Measurements from ENCODE around the gene OR6C74.

Gene OR6C74

GRCh38 chr12:55244309-55244708 is at the start of gene OR6C74:
Gene OR6C74 (plus strand): TSS chr12:55244609. CDS start chr12:55247288, 2,679 bp downstream.
- H2AFZ ChIP-seq (ENCODE audit: low read depth, low read length): no peak within 1 kb of the TSS
- H3K4me3 ChIP-seq (ENCODE audit: low read length): no peak within 1 kb of the TSS
- H3K36me3 ChIP-seq (ENCODE audit: insufficient read depth, low read length): no peaks in the 10 kb centered on the region
- H3K27me3 ChIP-seq (ENCODE audit: insufficient read depth, low read length): peaks cover 4% of the 10 kb centered on the region
- peaks cover 4% of the 10 kb centered on the region for H3K4me1 ChIP-seq (ENCODE audit: insufficient read depth, low read length)
- H3K9me3 ChIP-seq (ENCODE audit: low read length): no peaks in the 10 kb centered on the region

- Histone ChIP-seq H3K4me3 (ENCODE audit: low read length) (no peak within 1 kb of the TSS), H2AFZ (ENCODE audit: low read depth, low read length) (no peak within 1 kb of the TSS), H3K27me3 (ENCODE audit: insufficient read depth, low read length) (no peaks in the 10 kb centered on the region), H3K9me3 (ENCODE audit: low read length) (no peaks in the 10 kb centered on the region), H3K36me3 (ENCODE audit: insufficient read depth, low read length) (no peaks in the 10 kb centered on the region), H3K4me1 (ENCODE audit: insufficient read depth, low read length) (no peaks in the 10 kb centered on the region)
Observed at GRCh38 chr12:55220725-55221124, 23.7 kb upstream of the OR6C74 start, which contains the start of gene OR10A7. Gene OR10A7 (plus strand): TSS chr12:55221025. CDS start chr12:55221025, 0 bp downstream.

GRCh38 chr12:55226523-55226922 is 17.9 kb upstream of the OR6C74 start:
- no peak overlapping the region for H2AFZ ChIP-seq (ENCODE audit: low read depth, low read length)
- H3K36me3 ChIP-seq (ENCODE audit: insufficient read depth, low read length): no peaks in the 10 kb centered on the region
- H3K4me1 ChIP-seq (ENCODE audit: insufficient read depth, low read length): no peaks in the 10 kb centered on the region
- H3K9me3 ChIP-seq (ENCODE audit: low read length): no peaks in the 10 kb centered on the region
- no peak overlapping the region for H3K4me3 ChIP-seq (ENCODE audit: low read length)
- no peaks in the 10 kb centered on the region for H3K27me3 ChIP-seq (ENCODE audit: insufficient read depth, low read length)

DNA sequence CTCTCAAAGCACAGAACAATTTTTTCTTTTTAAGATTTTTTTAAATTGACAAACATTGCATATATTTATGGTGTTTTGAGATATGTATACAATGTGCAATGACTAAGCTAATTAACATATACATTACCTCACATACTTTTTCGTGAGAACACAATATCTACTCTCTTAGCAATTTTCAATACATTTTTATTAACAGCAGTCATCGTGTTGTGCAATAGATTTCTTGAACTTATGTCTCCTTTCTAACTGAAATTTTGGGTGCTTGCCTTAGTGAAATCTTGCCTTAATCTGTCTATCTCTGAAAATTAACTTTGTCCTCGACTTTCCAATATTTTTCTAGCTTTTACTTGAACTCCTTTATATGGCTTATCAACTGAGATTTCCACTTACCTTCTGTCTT is 16.8 kb upstream of the OR6C74 start:
- no peaks in the 10 kb centered on the region for H3K27me3 ChIP-seq (ENCODE audit: insufficient read depth, low read length)

DNA sequence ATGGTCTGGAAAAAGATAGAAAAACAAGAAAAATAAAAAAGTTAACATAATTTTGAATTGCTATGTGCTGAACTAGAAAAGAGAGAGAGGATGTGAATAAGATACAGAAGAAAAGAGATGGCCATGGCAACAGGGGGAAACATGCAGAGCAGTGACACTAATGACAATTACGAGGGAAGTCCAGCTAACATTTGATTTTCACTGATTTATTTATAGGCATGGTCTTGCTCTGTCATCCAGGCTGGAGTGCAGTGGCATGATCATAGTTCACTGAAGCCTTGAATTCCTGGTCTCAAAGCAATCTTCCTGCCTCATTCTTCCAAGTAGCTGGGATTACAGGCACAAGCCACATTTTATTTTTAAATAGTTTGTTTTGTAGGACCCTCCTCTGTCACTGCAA is 1.8 kb downstream of the OR6C74 start:
- Histone ChIP-seq H3K27me3 (ENCODE audit: insufficient read depth, low read length) (peaks cover 4% of the 10 kb centered on the region), H3K9me3 (ENCODE audit: low read length) (no peaks in the 10 kb centered on the region), H3K4me3 (ENCODE audit: low read length) (no peak overlapping the region), H3K36me3 (ENCODE audit: insufficient read depth, low read length) (no peaks in the 10 kb centered on the region), H3K4me1 (ENCODE audit: insufficient read depth, low read length) (peaks cover 4% of the 10 kb centered on the region), H2AFZ (ENCODE audit: low read depth, low read length) (no peak overlapping the region)

More for the DNA sequence above, 16.8 kb upstream of the OR6C74 start:
- H3K4me1 ChIP-seq (ENCODE audit: insufficient read depth, low read length): no peaks in the 10 kb centered on the region
- no peaks in the 10 kb centered on the region for H3K9me3 ChIP-seq (ENCODE audit: low read length)
- H2AFZ ChIP-seq (ENCODE audit: low read depth, low read length): no peak overlapping the region
- no peak overlapping the region for H3K4me3 ChIP-seq (ENCODE audit: low read length)
- H3K36me3 ChIP-seq (ENCODE audit: insufficient read depth, low read length): no peaks in the 10 kb centered on the region

GRCh38 chr12:55250944-55251343 is 6.5 kb downstream of the OR6C74 start:
- H3K27me3 ChIP-seq (ENCODE audit: insufficient read depth, low read length): peaks cover 4% of the 10 kb centered on the region
- H3K4me3 ChIP-seq (ENCODE audit: low read length): no peak overlapping the region
- no peak overlapping the region for H2AFZ ChIP-seq (ENCODE audit: low read depth, low read length)
- H3K4me1 ChIP-seq (ENCODE audit: insufficient read depth, low read length): peaks cover 4% of the 10 kb centered on the region
- H3K9me3 ChIP-seq (ENCODE audit: low read length): no peaks in the 10 kb centered on the region
- no peaks in the 10 kb centered on the region for H3K36me3 ChIP-seq (ENCODE audit: insufficient read depth, low read length)

DNA sequence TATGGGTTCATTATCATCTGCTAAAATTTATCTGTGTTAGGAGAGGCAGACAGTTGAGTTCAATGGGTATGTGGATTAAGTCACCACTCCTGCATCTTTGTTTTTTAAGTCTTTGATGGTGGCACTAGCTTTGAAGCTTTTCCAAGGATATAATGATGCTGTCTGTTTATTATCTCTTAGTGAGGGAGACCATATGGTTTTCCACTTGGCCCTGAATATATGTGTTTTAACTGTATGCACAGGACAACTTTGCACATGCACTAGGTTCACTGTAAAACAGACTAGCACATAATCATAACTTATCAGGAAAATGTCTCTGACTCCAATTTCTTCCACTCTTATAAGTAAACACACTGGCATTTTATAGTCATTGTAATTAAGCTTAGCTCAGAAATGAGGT is 8.9 kb downstream of the OR6C74 start:
- Histone ChIP-seq H3K4me3 (ENCODE audit: low read length) (no peak overlapping the region), H3K36me3 (ENCODE audit: insufficient read depth, low read length) (no peaks in the 10 kb centered on the region), H3K9me3 (ENCODE audit: low read length) (no peaks in the 10 kb centered on the region), H3K27me3 (ENCODE audit: insufficient read depth, low read length) (no peaks in the 10 kb centered on the region), H3K4me1 (ENCODE audit: insufficient read depth, low read length) (no peaks in the 10 kb centered on the region), H2AFZ (ENCODE audit: low read depth, low read length) (no peak overlapping the region)

- H3K4me1 ChIP-seq (ENCODE audit: insufficient read depth, low read length): no peaks in the 10 kb centered on the region
- H3K36me3 ChIP-seq (ENCODE audit: insufficient read depth, low read length): no peaks in the 10 kb centered on the region
- H3K4me3 ChIP-seq (ENCODE audit: low read length): no peak overlapping the region
- no peaks in the 10 kb centered on the region for H3K27me3 ChIP-seq (ENCODE audit: insufficient read depth, low read length)
- H3K9me3 ChIP-seq (ENCODE audit: low read length): no peaks in the 10 kb centered on the region
- H2AFZ ChIP-seq (ENCODE audit: low read depth, low read length): no peak overlapping the region
Observed at GRCh38 chr12:55256831-55257230, 12.4 kb downstream of the OR6C74 start.

- H3K4me1 ChIP-seq (ENCODE audit: insufficient read depth, low read length): no peaks in the 10 kb centered on the region
Observed at GRCh38 chr12:55258303-55258702, 13.9 kb downstream of the OR6C74 start.

DNA sequence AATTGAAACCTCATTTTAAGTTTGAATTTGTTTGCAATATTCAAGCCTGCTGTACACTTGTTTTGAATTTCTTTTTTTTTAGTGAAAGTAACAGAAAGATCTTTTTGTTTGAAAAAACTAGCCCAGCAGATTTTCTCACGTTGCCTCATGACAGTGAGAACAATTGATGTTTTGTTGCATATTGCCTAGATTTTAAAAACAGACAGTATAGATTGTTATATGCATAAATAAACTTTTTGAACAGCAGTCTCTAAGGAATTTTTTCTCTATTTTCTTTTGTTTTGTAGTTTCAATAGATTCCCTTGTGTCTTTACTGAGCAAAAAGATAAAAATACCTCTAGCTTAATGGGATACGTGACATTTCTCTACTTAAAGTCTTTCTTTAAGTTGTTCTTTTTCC is 36.6 kb downstream of the OR6C74 start:
- Histone ChIP-seq H3K27me3 (ENCODE audit: insufficient read depth, low read length) (no peaks in the 10 kb centered on the region), H3K4me3 (ENCODE audit: low read length) (no peak overlapping the region), H3K4me1 (ENCODE audit: insufficient read depth, low read length) (peaks cover 2% of the 10 kb centered on the region), H2AFZ (ENCODE audit: low read depth, low read length) (no peak overlapping the region), H3K36me3 (ENCODE audit: insufficient read depth, low read length) (no peaks in the 10 kb centered on the region), H3K9me3 (ENCODE audit: low read length) (no peaks in the 10 kb centered on the region)

More at GRCh38 chr12:55258303-55258702, 13.9 kb downstream of the OR6C74 start:
- H3K36me3 ChIP-seq (ENCODE audit: insufficient read depth, low read length): no peaks in the 10 kb centered on the region
- no peak overlapping the region for H3K4me3 ChIP-seq (ENCODE audit: low read length)
- H3K9me3 ChIP-seq (ENCODE audit: low read length): no peaks in the 10 kb centered on the region
- H3K27me3 ChIP-seq (ENCODE audit: insufficient read depth, low read length): no peaks in the 10 kb centered on the region
- no peak overlapping the region for H2AFZ ChIP-seq (ENCODE audit: low read depth, low read length)

DNA sequence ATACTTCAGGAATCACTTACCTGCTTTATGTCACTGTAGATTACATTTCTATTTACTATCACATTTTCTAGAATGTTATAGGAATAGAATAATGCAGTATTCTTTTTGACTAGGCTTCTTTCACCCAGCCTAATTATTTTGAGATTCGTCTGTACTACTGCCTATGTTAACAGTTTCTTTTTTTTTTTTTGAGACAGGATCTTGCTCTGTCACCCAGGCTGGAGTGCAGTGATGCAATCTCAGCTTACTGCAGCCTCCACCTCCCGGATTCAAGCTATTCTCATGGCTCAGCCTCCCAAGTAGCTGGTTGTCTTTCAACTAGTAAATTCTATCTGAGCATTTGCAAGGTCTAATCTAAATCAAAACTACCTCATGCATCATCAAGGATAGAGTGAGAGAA is 45.6 kb downstream of the OR6C74 start:
- Histone ChIP-seq H3K4me3 (ENCODE audit: low read length) (no peak overlapping the region), H3K27me3 (ENCODE audit: insufficient read depth, low read length) (no peaks in the 10 kb centered on the region), H3K9me3 (ENCODE audit: low read length) (no peaks in the 10 kb centered on the region), H3K4me1 (ENCODE audit: insufficient read depth, low read length) (no peaks in the 10 kb centered on the region), H3K36me3 (ENCODE audit: insufficient read depth, low read length) (no peaks in the 10 kb centered on the region), H2AFZ (ENCODE audit: low read depth, low read length) (no peak overlapping the region)
